ENCODE data around the gene WNT3A.

The WNT3A gene

GRCh38 chr1:228058172-228058948 lies 51.6 kb downstream of the WNT3A start:
- no peak overlapping the region for H3K4me3 ChIP-seq (ENCODE audit: low read depth, low read length)
- no peaks in the 10 kb centered on the region for H3K36me3 ChIP-seq
- no peak overlapping the region for H3K27ac ChIP-seq
- H3K9me3 ChIP-seq (ENCODE audit: severe bottlenecking): no peaks in the 10 kb centered on the region
- H3K27me3 ChIP-seq (ENCODE audit: insufficient read depth, low read depth, severe bottlenecking): peaks cover 15% of the 10 kb centered on the region
- no peak for DNase-seq
- no peak for TF ChIP-seq CTCF (IDR thresholded peaks at IDR 0.05; ENCODE audit: low read depth, low read length)

GRCh38 chr1:228058949-228059633 lies 52.3 kb downstream of the WNT3A start:
- TF ChIP-seq CTCF (IDR thresholded peaks at IDR 0.05; ENCODE audit: low read depth, low read length): no peak
- H3K36me3 ChIP-seq: no peaks in the 10 kb centered on the region
- DNase-seq: no peak
- peaks cover 15% of the 10 kb centered on the region for H3K27me3 ChIP-seq (ENCODE audit: insufficient read depth, low read depth, severe bottlenecking)
- H3K27ac ChIP-seq: no peak overlapping the region
- H3K9me3 ChIP-seq (ENCODE audit: severe bottlenecking): no peaks in the 10 kb centered on the region
- peak overlapping the region; percentile 24 for H3K4me3 ChIP-seq (ENCODE audit: low read depth, low read length)

DNA sequence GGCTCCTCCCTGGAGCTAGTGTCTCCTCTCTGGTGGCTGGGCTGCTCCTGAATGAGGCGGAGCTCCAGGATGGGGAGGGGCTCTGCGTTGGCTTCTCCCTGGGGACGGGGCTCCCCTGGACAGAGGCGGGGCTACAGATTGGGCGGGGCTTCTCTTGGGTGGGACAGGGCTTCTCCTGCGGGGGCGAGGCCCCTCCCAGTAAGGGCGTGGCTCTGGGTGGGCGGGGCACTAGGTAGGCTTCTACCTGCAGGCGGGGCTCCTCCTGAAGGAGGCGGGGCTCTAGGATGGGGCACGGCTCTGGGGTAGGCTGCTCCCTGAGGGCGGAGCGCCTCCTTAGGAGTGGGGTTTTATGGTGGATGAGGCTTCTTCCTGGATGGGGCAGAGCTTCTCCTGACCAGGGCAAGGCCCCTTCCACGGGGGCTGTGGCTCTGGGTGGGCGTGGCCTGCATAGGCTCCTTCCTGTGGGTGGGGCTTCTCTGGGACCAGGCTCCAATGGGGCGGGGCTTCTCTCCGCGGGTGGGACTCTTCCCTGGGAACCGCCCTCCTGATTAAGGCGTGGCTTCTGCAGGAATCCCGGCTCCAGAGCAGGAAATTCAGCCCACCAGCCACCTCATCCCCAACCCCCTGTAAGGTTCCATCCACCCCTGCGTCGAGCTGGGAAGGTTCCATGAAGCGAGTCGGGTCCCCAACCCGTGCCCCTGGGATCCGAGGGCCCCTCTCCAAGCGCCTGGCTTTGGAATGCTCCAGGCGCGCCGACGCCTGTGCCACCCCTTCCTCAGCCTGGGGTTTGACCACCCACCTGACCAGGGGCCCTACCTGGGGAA lies 53.0 kb downstream of the WNT3A start:
- H3K4me3 ChIP-seq (ENCODE audit: low read depth, low read length): peak overlapping the region; percentile 24
- TF ChIP-seq CTCF (IDR thresholded peaks at IDR 0.05; ENCODE audit: low read depth, low read length): no peak

GRCh38 chr1:228060458-228061190 lies 53.8 kb downstream of the WNT3A start:
- H3K36me3 ChIP-seq: no peaks in the 10 kb centered on the region
- H3K4me3 ChIP-seq (ENCODE audit: low read depth, low read length): no peak overlapping the region
- H3K27ac ChIP-seq: no peak overlapping the region
- no peaks in the 10 kb centered on the region for H3K9me3 ChIP-seq (ENCODE audit: severe bottlenecking)
- TF ChIP-seq CTCF (IDR thresholded peaks at IDR 0.05; ENCODE audit: low read depth, low read length): no peak
- peaks cover 15% of the 10 kb centered on the region for H3K27me3 ChIP-seq (ENCODE audit: insufficient read depth, low read depth, severe bottlenecking)
- DNase-seq: no peak

More for the DNA sequence above, 53.0 kb downstream of the WNT3A start:
- DNase-seq: peak; percentile 75
- H3K27ac ChIP-seq: no peak overlapping the region
- H3K9me3 ChIP-seq (ENCODE audit: severe bottlenecking): no peaks in the 10 kb centered on the region
- H3K36me3 ChIP-seq: no peaks in the 10 kb centered on the region
- H3K27me3 ChIP-seq (ENCODE audit: insufficient read depth, low read depth, severe bottlenecking): peaks cover 15% of the 10 kb centered on the region

DNA sequence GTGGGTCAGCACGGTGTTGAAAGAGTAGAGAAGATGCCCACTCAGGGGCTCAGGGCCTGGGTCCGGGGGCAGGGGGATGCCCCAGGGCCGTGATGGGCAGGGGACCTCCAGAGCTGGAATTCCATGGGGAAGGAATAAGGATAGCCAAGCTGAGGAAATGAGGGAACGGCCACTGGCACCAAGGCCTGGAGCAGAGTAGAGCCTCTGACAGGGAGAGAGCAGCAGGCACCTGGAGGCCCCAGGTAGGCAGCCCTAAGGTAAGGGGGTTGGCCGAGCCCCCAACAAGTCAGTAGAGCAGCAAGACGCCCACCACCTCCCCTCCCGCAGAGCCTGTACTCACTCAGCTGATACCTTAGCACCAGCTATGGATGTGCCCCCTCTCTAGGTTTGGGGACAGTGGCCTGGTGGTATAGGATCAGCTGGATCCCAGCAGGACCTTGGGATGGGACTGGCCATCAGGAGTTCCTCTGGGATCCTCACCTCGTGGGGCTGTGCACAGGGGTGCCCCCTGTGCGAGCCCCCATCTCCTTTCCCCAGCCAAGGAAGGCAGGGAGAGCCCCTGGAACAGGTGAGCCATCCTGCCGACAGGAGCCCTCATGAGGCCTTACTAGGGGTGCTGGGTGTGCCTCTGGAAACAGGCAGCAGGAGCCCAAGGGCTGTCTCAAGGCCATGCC lies 54.8 kb downstream of the WNT3A start:
- H3K36me3 ChIP-seq: no peaks in the 10 kb centered on the region
- H3K9me3 ChIP-seq (ENCODE audit: severe bottlenecking): no peaks in the 10 kb centered on the region
- TF ChIP-seq CTCF (IDR thresholded peaks at IDR 0.05; ENCODE audit: low read depth, low read length): no peak
- H3K4me3 ChIP-seq (ENCODE audit: low read depth, low read length): no peak overlapping the region
- no peak for DNase-seq
- peaks cover 15% of the 10 kb centered on the region for H3K27me3 ChIP-seq (ENCODE audit: insufficient read depth, low read depth, severe bottlenecking)
- no peak overlapping the region for H3K27ac ChIP-seq
